H1 (cell line): ENCODE results near the gene OR2V2. TPM values are rescaled to one million over a fixed set of nuclear protein-coding genes. Genes with fewer than 3 reads are reported as not detected.
A peak's percentile ranks its signal among the peaks of the same experiment; 100 is the strongest.

Experiments used
- CTCF ChIA-PET: fragments of 300-600 bp; sonication (Branson Sonifier 250); formaldehyde crosslinking; loops from one replicate; lab custom pipeline; 2021; ENCODE audit not compliant: partially characterized antibody; lab: Charles Lee
- POLR2A ChIA-PET: fragments of 300-600 bp; sonication (Branson Sonifier 250); formaldehyde crosslinking; loops from one replicate; lab custom pipeline; 2021; ENCODE audit warnings: inconsistent platforms; ENCODE audit not compliant: partially characterized antibody; lab: Charles Lee
- DNase-seq, 2 experiments: peaks; one replicate each; pipeline versions ENCODE4 v3.0.0 to v3.0.0-alpha.2; 2010 to 2022; ENCODE audit warnings: low spot score in 2 of 2, low read depth in 1 of 2, mixed read lengths in 1 of 2
- FAIRE-seq: peaks from 2 replicates; lab custom pipeline; 2011; peaks lifted over from hg19 to GRCh38; lab: Jason Lieb, UNC
- H2AFZ ChIP-seq: 2 replicates; pipeline ENCODE4 v1.8.1; 2012; ENCODE audit warnings: low read length, inconsistent platforms
- H2AK5ac ChIP-seq: 2 replicates; pipeline ENCODE4 v1.6.1; 2013; ENCODE audit warnings: low read depth, low read length
- H2BK120ac ChIP-seq: replicated peaks from 2 replicates; pipeline ENCODE3; 2013; ENCODE audit warnings: low read depth, low read length, inconsistent platforms
- H2BK12ac ChIP-seq: 2 replicates; pipeline ENCODE4 v1.6.1; 2013; ENCODE audit warnings: low read depth, low read length
- H2BK15ac ChIP-seq: 2 replicates; pipeline ENCODE4 v1.6.1; 2013; ENCODE audit warnings: low read length
- H2BK20ac ChIP-seq: 2 replicates; pipeline ENCODE4 v1.6.1; 2013; ENCODE audit warnings: low read length
- H2BK5ac ChIP-seq: 2 replicates; pipeline ENCODE4 v1.6.1; 2013; ENCODE audit warnings: low read depth, low read length
- H3K14ac ChIP-seq: 2 replicates; pipeline ENCODE4 v1.6.1; 2013; ENCODE audit warnings: inconsistent platforms; ENCODE audit not compliant: insufficient read length
- H3K18ac ChIP-seq: 2 replicates; pipeline ENCODE4 v1.6.1; 2013; ENCODE audit warnings: low read length; ENCODE audit errors: extremely low read depth
- H3K23ac ChIP-seq: 2 replicates; pipeline ENCODE4 v1.6.1; 2013; ENCODE audit warnings: inconsistent platforms; ENCODE audit not compliant: insufficient read length
- H3K23me2 ChIP-seq: 2 replicates; pipeline ENCODE4 v1.6.1; 2013; ENCODE audit warnings: low read depth, low read length
- H3K27ac ChIP-seq: 2 replicates; pipeline ENCODE4 v1.6.1; 2011; ENCODE audit warnings: low read depth, low read length, inconsistent platforms
- H3K27me3 ChIP-seq, 4 experiments: replicated peaks in 1 of 4; 1 replicate in 1 of 4; 2 replicates in 3 of 4; pipeline versions ENCODE4 v1.6.1 to v1.8.1; 2011 to 2013; ENCODE audit warnings: low read length in 3 of 4, mild to moderate bottlenecking in 3 of 4, inconsistent platforms in 2 of 4, mixed read lengths in 2 of 4, moderate library complexity in 1 of 4; ENCODE audit not compliant: control insufficient read depth in 3 of 4, insufficient read depth in 3 of 4; ENCODE audit errors: extremely low read depth in 1 of 4
- H3K36me3 ChIP-seq, 4 experiments: 2 replicates each; pipeline versions ENCODE4 v1.6.1 to v1.8.1; 2011 to 2013; ENCODE audit warnings: mild to moderate bottlenecking in 4 of 4, low read length in 3 of 4, moderate library complexity in 2 of 4, control low read depth in 1 of 4, inconsistent platforms in 1 of 4; ENCODE audit not compliant: insufficient read depth in 4 of 4, control insufficient read depth in 2 of 4
- H3K4ac ChIP-seq: replicated peaks from 2 replicates; pipeline ENCODE3; 2013; ENCODE audit warnings: low read length, low read depth, mixed read lengths, inconsistent platforms; ENCODE audit not compliant: insufficient read length
- H3K4me1 ChIP-seq, 4 experiments: replicated peaks in 1 of 4; 1 replicate in 1 of 4; 2 replicates in 3 of 4; pipeline versions ENCODE4 v1.6.1 to v1.8.1; 2011 to 2013; ENCODE audit warnings: low read length in 3 of 4, inconsistent platforms in 2 of 4, mixed read lengths in 1 of 4; ENCODE audit not compliant: insufficient read depth in 4 of 4, control insufficient read depth in 3 of 4
- H3K4me2 ChIP-seq, 2 experiments: 2 replicates each; pipeline versions ENCODE4 v1.6.1 to v1.8.1; 2011 to 2013; ENCODE audit warnings: low read depth in 2 of 2, low read length in 2 of 2, control low read depth in 1 of 2, inconsistent platforms in 1 of 2, mild to moderate bottlenecking in 1 of 2; ENCODE audit not compliant: insufficient read depth in 1 of 2
- H3K4me3 ChIP-seq, 4 experiments: fragments of 200-600, 300-600 bp in 1 of 4; sonication (generic), shearing (Covaris generic), sonication (Bioruptor Twin) in 1 of 4; 2 replicates each; pipeline versions ENCODE4 v1.5.1 to v1.8.1; 2011 to 2016; ENCODE audit warnings: low read length in 4 of 4, low read depth in 3 of 4, control low read depth in 2 of 4, inconsistent platforms in 2 of 4, mild to moderate bottlenecking in 2 of 4, mixed read lengths in 1 of 4, moderate library complexity in 1 of 4; ENCODE audit not compliant: insufficient read depth in 2 of 4; ENCODE audit errors: extremely low read depth in 1 of 4
- H3K56ac ChIP-seq: replicated peaks from 2 replicates; pipeline ENCODE3; 2013; ENCODE audit warnings: low read depth, mild to moderate bottlenecking, mixed read lengths, low read length, inconsistent platforms; ENCODE audit not compliant: insufficient read length
- H3K79me1 ChIP-seq: 2 replicates; pipeline ENCODE4 v1.6.1; 2013; ENCODE audit warnings: low read depth, low read length, control low read depth
- H3K79me2 ChIP-seq, 2 experiments: 2 replicates each; pipeline versions ENCODE4 v1.6.1 to v1.8.1; 2012 to 2013; ENCODE audit warnings: low read length in 2 of 2, mild to moderate bottlenecking in 2 of 2, inconsistent platforms in 1 of 2; ENCODE audit not compliant: insufficient read depth in 2 of 2, control insufficient read depth in 1 of 2
- H3K9ac ChIP-seq, 4 experiments: replicated peaks in 1 of 4; 1 replicate in 1 of 4; 2 replicates in 3 of 4; pipeline versions ENCODE4 v1.6.1 to v1.8.1; 2011 to 2013; ENCODE audit warnings: low read depth in 3 of 4, low read length in 3 of 4, control low read depth in 2 of 4, mild to moderate bottlenecking in 2 of 4, moderate library complexity in 2 of 4, inconsistent platforms in 1 of 4; ENCODE audit errors: extremely low read depth in 1 of 4
- H3K9me3 ChIP-seq, 2 experiments: 2 replicates each; pipeline versions ENCODE4 v1.6.1 to v1.8.1; 2012 to 2013; ENCODE audit warnings: mild to moderate bottlenecking in 2 of 2, moderate library complexity in 2 of 2, control low read depth in 1 of 2, inconsistent platforms in 1 of 2, low read depth in 1 of 2, low read length in 1 of 2, mixed read lengths in 1 of 2; ENCODE audit not compliant: insufficient read depth in 2 of 2
- H4K20me1 ChIP-seq, 2 experiments: replicated peaks in 1 of 2; 2 replicates each; pipeline versions ENCODE3 to v1.8.1; 2011 to 2013; ENCODE audit warnings: inconsistent platforms in 2 of 2, low read length in 2 of 2, mild to moderate bottlenecking in 1 of 2; ENCODE audit not compliant: insufficient read depth in 2 of 2, control insufficient read depth in 1 of 2
- H4K5ac ChIP-seq: 2 replicates; pipeline ENCODE4 v1.6.1; 2013; ENCODE audit warnings: low read length, low read depth, mixed read lengths, inconsistent platforms; ENCODE audit not compliant: insufficient read length
- H4K8ac ChIP-seq: 2 replicates; pipeline ENCODE4 v1.8.0; 2013; ENCODE audit warnings: mild to moderate bottlenecking, moderate library complexity, low read length, inconsistent platforms; ENCODE audit not compliant: insufficient read depth; ENCODE audit errors: extremely low read depth
- H4K91ac ChIP-seq: replicated peaks from 2 replicates; pipeline ENCODE3; 2013; ENCODE audit warnings: low read length, mixed read lengths, inconsistent platforms; ENCODE audit not compliant: insufficient read length
- BACH1 ChIP-seq: IDR thresholded peaks from 2 replicates; pipeline ENCODE4 v1.6.1; 2012; ENCODE audit warnings: low read length, improper control_type of control experiment
- BCL11A ChIP-seq, 2 experiments: IDR thresholded peaks; one replicate each; pipeline ENCODE4 v1.6.1; 2011; ENCODE audit warnings: low read depth in 2 of 2, low read length in 2 of 2, mild to moderate bottlenecking in 2 of 2
- BRCA1 ChIP-seq: IDR thresholded peaks from 2 replicates; pipeline ENCODE4 v1.6.1; 2012; ENCODE audit warnings: low read depth, low read length, improper control_type of control experiment
- CEBPB ChIP-seq: IDR thresholded peaks from 2 replicates; pipeline ENCODE4 v1.6.1; 2012; ENCODE audit warnings: low read depth, low read length
- EZH2 ChIP-seq: fragments of 200-600 bp; sonication (generic); IDR thresholded peaks from 2 replicates; pipeline ENCODE4 v1.7.1; 2012; ENCODE audit warnings: low read depth, mild to moderate bottlenecking, moderate library complexity, low read length, inconsistent platforms; ENCODE audit not compliant: severe bottlenecking
- GABPA ChIP-seq: IDR thresholded peaks from 2 replicates; pipeline ENCODE4 v1.6.1; 2011; ENCODE audit warnings: mild to moderate bottlenecking, low read length, moderate library complexity, borderline replicate concordance; ENCODE audit not compliant: insufficient read depth
- GTF2F1 ChIP-seq: IDR thresholded peaks from 2 replicates; pipeline ENCODE4 v1.6.1; 2012; ENCODE audit warnings: low read depth, low read length, improper control_type of control experiment, borderline replicate concordance
- KDM1A ChIP-seq: fragments of 200-600, 300-600 bp; sonication (generic); IDR thresholded peaks from 2 replicates; pipeline ENCODE4 v1.7.1; 2016; ENCODE audit warnings: mild to moderate bottlenecking, low read length, borderline replicate concordance
- KDM4A ChIP-seq: IDR thresholded peaks from one replicate; pipeline ENCODE4 v1.7.1; 2012; ENCODE audit warnings: low read depth, mild to moderate bottlenecking, moderate library complexity, low read length, inconsistent platforms; ENCODE audit not compliant: severe bottlenecking
- PHF8 ChIP-seq: fragments of 200-600 bp; sonication (generic); conservative IDR thresholded peaks from 2 replicates; pipeline ENCODE4 v1.7.1; 2012; ENCODE audit warnings: low read depth, mild to moderate bottlenecking, inconsistent platforms, low read length, moderate library complexity
- SAP30 ChIP-seq: fragments of 300-600 bp; sonication (generic); IDR thresholded peaks from 2 replicates; pipeline ENCODE4 v1.7.1; 2012; ENCODE audit warnings: low read length, moderate library complexity, mild to moderate bottlenecking, inconsistent platforms; ENCODE audit not compliant: insufficient read depth, insufficient replicate concordance
- SUZ12 ChIP-seq: fragments of 200-600 bp; sonication (generic); IDR thresholded peaks from 2 replicates; pipeline ENCODE4 v1.6.1; 2012; ENCODE audit warnings: mild to moderate bottlenecking, inconsistent platforms, low read length, moderate library complexity, mixed read lengths
- TBP ChIP-seq: IDR thresholded peaks from 2 replicates; pipeline ENCODE4 v1.6.1; 2011; ENCODE audit warnings: low read depth, low read length, improper control_type of control experiment
- WGBS, 2 experiments: shearing (Covaris generic) in 1 of 2; methylation state at CpG; one replicate each; pipeline versions ENCODE4 v1.1.6 to v1.1.7; 2013 to 2015; ENCODE audit warnings: low lambda C conversion rate in 2 of 2, mixed read lengths in 2 of 2, inconsistent platforms in 1 of 2, low coverage in 1 of 2, missing lambda C conversion rate in 1 of 2; ENCODE audit not compliant: insufficient replicate concordance in 2 of 2, insufficient coverage in 1 of 2, insufficient read length in 1 of 2; ENCODE audit errors: extremely low coverage in 1 of 2, missing lambda C conversion rate in 1 of 2; 5-methylcytosine and 5-hydroxymethylcytosine counted together
- polyA plus RNA-seq, 7 experiments: library from polyadenylated mRNA; depleted of rRNA in 3 of 7; stranded (reverse) in 5 of 7; unstranded in 2 of 7; fragments of >200 nt in 5 of 7; fragments of 200-250 nt in 2 of 7; gene quantifications; 1 replicate in 5 of 7; 2 replicates in 1 of 7; 4 replicates in 1 of 7; pipeline versions ENCODE4 v1.2.1 to v1.2.3, GENCODE V29; 2011 to 2013; ENCODE audit warnings: missing spikeins in 2 of 7, mixed read lengths in 2 of 7
- total RNA-seq: library from RNA; stranded (reverse); fragmentation: NEBNext Ultra II Directional; extraction: Animal tissue kit (Norgen Biotek cat#: 25700); gene quantifications from 2 replicates; pipeline ENCODE4 v1.2.1, GENCODE V29; 2021

OR2V2 gene
- total and polyA plus RNA-seq, 2 of the 8 experiments (the other 6 are each of a cell fraction or from before 2014, with no cell fraction given) = not detected

DNA sequence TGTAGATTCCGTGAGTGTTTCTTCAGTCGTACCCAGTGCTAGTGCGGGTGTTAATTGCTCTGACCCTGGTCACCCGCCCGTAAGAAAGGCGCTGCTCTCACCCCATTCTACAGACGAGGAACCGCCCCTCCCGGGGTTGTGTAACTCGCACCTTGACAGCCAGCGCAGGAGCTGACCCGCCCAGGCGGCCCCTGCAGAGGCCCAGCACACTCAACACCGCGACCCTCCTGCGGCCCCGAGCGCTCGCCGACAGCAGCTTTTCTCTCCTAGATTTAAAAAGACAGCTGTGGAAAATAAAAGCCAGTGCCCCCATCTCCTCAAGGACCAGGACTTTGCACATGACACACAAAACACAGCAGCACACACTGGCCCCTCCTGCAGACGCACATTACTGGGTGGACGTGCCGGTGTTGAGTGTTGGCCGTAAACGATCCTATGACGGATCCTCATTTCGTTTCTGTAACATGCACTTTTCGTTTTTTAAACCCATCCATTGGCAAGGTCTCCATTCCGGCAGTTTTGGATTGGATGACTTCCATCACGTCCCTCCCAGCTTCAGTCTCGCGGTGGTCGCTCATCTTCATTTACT is 22.9 kb downstream of the OR2V2 start:
- no peak overlapping the region for H4K5ac ChIP-seq
- no peak overlapping the region for H2BK15ac ChIP-seq
- peaks cover 0 to 3% (median 0%) of the 10 kb centered on the region in 4 experiments; a peak in 3 of 7 replicates for H3K4me1 ChIP-seq
- H2BK12ac ChIP-seq = no peak overlapping the region
- H3K9ac ChIP-seq = no peak overlapping the region
- H3K18ac ChIP-seq = peak overlapping the region; percentile 41; the same call in 1 of the 2 replicates
- no peak overlapping the region for H3K4ac ChIP-seq
- no peaks in the 10 kb centered on the region for H3K36me3 ChIP-seq
- no peak overlapping the region for H3K23ac ChIP-seq
- no peak overlapping the region for H3K14ac ChIP-seq
- no peak for FAIRE-seq
- H3K27ac ChIP-seq = no peak overlapping the region
- H3K4me2 ChIP-seq = peak overlapping the region; percentile 95 to 98
- no peak overlapping the region for H2BK5ac ChIP-seq
- peak overlapping the region; percentile 47 for H2AFZ ChIP-seq
- no peak overlapping the region for H4K91ac ChIP-seq
- H3K79me2 ChIP-seq = no peaks in the 10 kb centered on the region
- peaks cover 6 to 35% (median 25%) of the 10 kb centered on the region in 4 experiments; a peak in 6 of 7 replicates for H3K27me3 ChIP-seq
- no peaks in the 10 kb centered on the region for H3K79me1 ChIP-seq
- H3K56ac ChIP-seq = no peak overlapping the region
- CTCF ChIA-PET = interaction anchor here (0.8 to 1.7 kb wide), 7 partner anchors 9 to 52 kb away, joined by 3 to 7 read pairs (median 3); no protein-coding TSS in a partner anchor
- no peaks in the 10 kb centered on the region for H3K9me3 ChIP-seq
- no peak for DNase-seq
- H4K8ac ChIP-seq = no peak overlapping the region
- 12% methylated on average over 33 of the region's 33 CpGs; no CpG with 5 or more reads in 1 of the 2 experiments for WGBS, 2 experiments
- peaks cover 19% of the 10 kb centered on the region for H3K23me2 ChIP-seq
- no peak overlapping the region for H2BK20ac ChIP-seq
- H2BK120ac ChIP-seq = no peak overlapping the region
- H2AK5ac ChIP-seq = no peak overlapping the region
- peak overlapping the region; percentile 64 to 73 (median 68) for H3K4me3 ChIP-seq
- POLR2A ChIA-PET = interaction anchor here (0.6 to 1.5 kb wide), 5 partner anchors 14 to 111 kb away, joined by 3 to 6 read pairs (median 3); no protein-coding TSS in a partner anchor
- no peaks in the 10 kb centered on the region for H4K20me1 ChIP-seq
- TF ChIP-seq SUZ12 = peak; percentile 51; the same call in 1 of the 2 replicates
- TF ChIP-seq TBP = no peak
- peak; percentile 2 for TF ChIP-seq KDM4A
- TF ChIP-seq GABPA = no peak
- peak; percentile 76 for TF ChIP-seq CEBPB
- TF ChIP-seq EZH2 = no peak
- no peak for TF ChIP-seq KDM1A
- TF ChIP-seq BRCA1 = no peak
- no peak for TF ChIP-seq GTF2F1
- TF ChIP-seq BCL11A (IDR thresholded peaks at IDR 0.05; ENCODE audit: low read depth in 2 of 2, low read length in 2 of 2) = no peak
- TF ChIP-seq SAP30 = no peak
- no peak for TF ChIP-seq PHF8
- no peak for TF ChIP-seq BACH1
